GM23338 (cell line): ENCODE results near the gene ICAM5. TPM values are rescaled to one million over a fixed set of nuclear protein-coding genes. Genes with fewer than 3 reads are reported as not detected.

Experiments
- ATAC-seq: fragments of 200-7000 bp; cut with Tn5 transposase; 3 replicates; pipeline ENCODE4 v1.9.1; 2020
- DNase-seq: peaks from one replicate; pipeline ENCODE4 v3.0.0-alpha.2; 2015; ENCODE audit warnings: low spot score
- H2AFZ ChIP-seq: fragments of 200-600 bp; sonication (generic); 2 replicates; pipeline ENCODE4 v1.8.0; 2016; ENCODE audit warnings: antibody characterized with exemption, mild to moderate bottlenecking, moderate library complexity
- H3F3A ChIP-seq: fragments of 200-600 bp; sonication (generic); replicated peaks from 2 replicates; pipeline ENCODE4 v1.8.0; 2017; ENCODE audit warnings: antibody characterized with exemption, mixed run types, low read depth
- H3K27ac ChIP-seq: fragments of 200-600 bp; sonication (generic); 2 replicates; pipeline ENCODE4 v1.6.1; 2016; ENCODE audit warnings: low read depth
- H3K27me3 ChIP-seq: fragments of 200-600 bp; sonication (generic); 2 replicates; pipeline ENCODE4 v1.8.0; 2016; ENCODE audit warnings: mild to moderate bottlenecking, mixed run types, moderate library complexity; ENCODE audit not compliant: insufficient read depth
- H3K36me3 ChIP-seq: fragments of 200-600 bp; sonication (generic); 2 replicates; pipeline ENCODE4 v1.8.0; 2016; ENCODE audit warnings: mild to moderate bottlenecking; ENCODE audit not compliant: insufficient read depth
- H3K4me1 ChIP-seq: fragments of 200-600 bp; sonication (generic); 2 replicates; pipeline ENCODE4 v1.8.0; 2016; ENCODE audit warnings: mild to moderate bottlenecking, moderate library complexity; ENCODE audit not compliant: insufficient read depth
- H3K4me2 ChIP-seq: fragments of 200-600 bp; sonication (generic); 2 replicates; pipeline ENCODE4 v1.7.1; 2017; ENCODE audit warnings: mixed run types
- H3K4me3 ChIP-seq: fragments of 200-600 bp; sonication (generic); 2 replicates; pipeline ENCODE4 v1.6.1; 2016; ENCODE audit warnings: mixed run types
- H3K79me2 ChIP-seq: fragments of 200-600 bp; sonication (generic); replicated peaks from 2 replicates; pipeline ENCODE4 v1.8.0; 2017; ENCODE audit warnings: mild to moderate bottlenecking; ENCODE audit not compliant: insufficient read depth
- H3K9me2 ChIP-seq: fragments of 200-600 bp; sonication (generic); 2 replicates; pipeline ENCODE4 v1.8.0; 2017; ENCODE audit not compliant: insufficient read depth
- H4K20me1 ChIP-seq: fragments of 200-600 bp; sonication (generic); replicated peaks from 2 replicates; pipeline ENCODE4 v1.8.0; 2017; ENCODE audit warnings: mild to moderate bottlenecking; ENCODE audit not compliant: insufficient read depth
- H3K27ac Mint-ChIP-seq: 2 replicates; pipeline ENCODE4 v1.8.0; 2020; ENCODE audit warnings: inconsistent platforms, mild to moderate bottlenecking, moderate library complexity, mixed read lengths
- H3K27me3 Mint-ChIP-seq: 3 replicates; pipeline ENCODE4 v1.8.0; 2022; ENCODE audit warnings: low read depth, mild to moderate bottlenecking, moderate library complexity, mixed read lengths, inconsistent platforms; ENCODE audit not compliant: insufficient read depth, poor library complexity
- H3K36me3 Mint-ChIP-seq: 3 replicates; pipeline ENCODE4 v1.8.0; 2021; ENCODE audit warnings: low read depth, mild to moderate bottlenecking, inconsistent platforms, moderate library complexity, mixed read lengths
- H3K4me1 Mint-ChIP-seq: 3 replicates; pipeline ENCODE4 v1.8.0; 2020; ENCODE audit warnings: mild to moderate bottlenecking, inconsistent platforms, mixed read lengths
- H3K4me3 Mint-ChIP-seq: 3 replicates; pipeline ENCODE4 v1.8.0; 2021; ENCODE audit warnings: moderate library complexity, mild to moderate bottlenecking, inconsistent platforms, mixed read lengths
- H3K9me3 Mint-ChIP-seq: 3 replicates; pipeline ENCODE4 v1.8.0; 2020; ENCODE audit warnings: moderate library complexity, mild to moderate bottlenecking, inconsistent platforms, mixed read lengths
- CREB1 ChIP-seq: fragments of 250-450 bp; sonication (Bioruptor Pico); IDR thresholded peaks from 2 replicates; pipeline ENCODE4 v1.5.0; 2020; ENCODE audit warnings: low read depth, mild to moderate bottlenecking, moderate library complexity
- CTCF ChIP-seq, 2 experiments: fragments of 200-600 bp in 1 of 2; sonication (generic) in 1 of 2; conservative IDR thresholded peaks; 2 replicates each; pipeline versions ENCODE4 v1.5.1 to v1.6.1; 2016 to 2017; ENCODE audit warnings: antibody characterized with exemption in 2 of 2, low read depth in 2 of 2, mild to moderate bottlenecking in 2 of 2, moderate library complexity in 1 of 2
- ETS1 ChIP-seq: IDR thresholded peaks from 2 replicates; pipeline ENCODE4 v1.6.1; 2016; ENCODE audit warnings: antibody characterized with exemption
- EZH2 ChIP-seq: fragments of 200-600 bp; sonication (generic); IDR thresholded peaks from one replicate; pipeline ENCODE4 v1.8.0; 2017; ENCODE audit warnings: antibody characterized with exemption, mild to moderate bottlenecking, low read depth; ENCODE audit not compliant: unreplicated experiment
- EZH2phosphoT487 ChIP-seq: fragments of 200-600 bp; sonication (generic); IDR thresholded peaks from one replicate; pipeline ENCODE4 v1.8.1; 2018; ENCODE audit warnings: antibody characterized with exemption; ENCODE audit not compliant: unreplicated experiment
- JUNB ChIP-seq: IDR thresholded peaks from one replicate; pipeline ENCODE4 v1.6.1; 2016; ENCODE audit warnings: antibody characterized with exemption; ENCODE audit not compliant: unreplicated experiment
- NANOG ChIP-seq: IDR thresholded peaks from 2 replicates; pipeline ENCODE4 v1.6.1; 2016; ENCODE audit warnings: antibody characterized with exemption, borderline replicate concordance
- POLR2AphosphoS5 ChIP-seq: IDR thresholded peaks from 2 replicates; pipeline ENCODE4 v1.6.1; 2016; ENCODE audit warnings: antibody characterized with exemption, low read depth
- STAT1 ChIP-seq: IDR thresholded peaks from one replicate; pipeline ENCODE4 v1.6.1; 2016; ENCODE audit warnings: antibody characterized with exemption; ENCODE audit not compliant: unreplicated experiment
- ZNF114 ChIP-seq: fragments of 250-450 bp; sonication (Bioruptor Pico); IDR thresholded peaks from 2 replicates; pipeline ENCODE4 v1.5.0; 2020; ENCODE audit warnings: mild to moderate bottlenecking, moderate library complexity
- ZNF331 ChIP-seq: fragments of 250-450 bp; sonication (Bioruptor Pico); IDR thresholded peaks from 2 replicates; pipeline ENCODE4 v1.5.0; 2020; ENCODE audit warnings: low read depth, mild to moderate bottlenecking, moderate library complexity
- ZNF462 ChIP-seq: fragments of 250-450 bp; sonication (Bioruptor Pico); IDR thresholded peaks from 2 replicates; pipeline ENCODE4 v1.5.0; 2020; ENCODE audit warnings: mild to moderate bottlenecking, moderate library complexity
- polyA plus RNA-seq: library from polyadenylated mRNA; unstranded; fragments of >200 nt; fragmentation: Nextera tagmentation; extraction: Ambion mirVana; gene quantifications from 2 replicates; pipeline ENCODE4 v1.2.1, GENCODE V29; 2016
- total RNA-seq: library from RNA; depleted of rRNA; stranded (reverse); fragments of >200 nt; shearing (Covaris generic); gene quantifications from 2 replicates; pipeline ENCODE4 v1.2.3, GENCODE V29; 2014
- TF ChIP-seq, protein P1 (sequence below): IDR thresholded peaks from one replicate; pipeline ENCODE4 v1.6.1; 2018; ENCODE audit warnings: antibody characterized with exemption; ENCODE audit not compliant: unreplicated experiment

The ICAM5 gene
- total and polyA plus RNA-seq, 2 experiments from 2014 or later: 0.47 to 4.6 TPM

- Histone ChIP-seq H3K4me2 (no peak overlapping the region), H3K36me3 (no peaks in the 10 kb centered on the region), H3K27me3 (peaks cover under 1% of the 10 kb centered on the region; the same call in 1 of the 2 replicates), H4K20me1 (peaks cover 6% of the 10 kb centered on the region; the same call in 1 of the 2 replicates), H3K27ac (no peak overlapping the region), H3K79me2 (no peaks in the 10 kb centered on the region), H2AFZ (no peak overlapping the region), H3K4me3 (no peak overlapping the region), H3K4me1 (no peaks in the 10 kb centered on the region), H3K9me2 (no peaks in the 10 kb centered on the region), H3F3A (no peaks in the 10 kb centered on the region)
- DNase-seq (no peak), ATAC-seq (no peak)
- TF ChIP-seq, protein P1, sequence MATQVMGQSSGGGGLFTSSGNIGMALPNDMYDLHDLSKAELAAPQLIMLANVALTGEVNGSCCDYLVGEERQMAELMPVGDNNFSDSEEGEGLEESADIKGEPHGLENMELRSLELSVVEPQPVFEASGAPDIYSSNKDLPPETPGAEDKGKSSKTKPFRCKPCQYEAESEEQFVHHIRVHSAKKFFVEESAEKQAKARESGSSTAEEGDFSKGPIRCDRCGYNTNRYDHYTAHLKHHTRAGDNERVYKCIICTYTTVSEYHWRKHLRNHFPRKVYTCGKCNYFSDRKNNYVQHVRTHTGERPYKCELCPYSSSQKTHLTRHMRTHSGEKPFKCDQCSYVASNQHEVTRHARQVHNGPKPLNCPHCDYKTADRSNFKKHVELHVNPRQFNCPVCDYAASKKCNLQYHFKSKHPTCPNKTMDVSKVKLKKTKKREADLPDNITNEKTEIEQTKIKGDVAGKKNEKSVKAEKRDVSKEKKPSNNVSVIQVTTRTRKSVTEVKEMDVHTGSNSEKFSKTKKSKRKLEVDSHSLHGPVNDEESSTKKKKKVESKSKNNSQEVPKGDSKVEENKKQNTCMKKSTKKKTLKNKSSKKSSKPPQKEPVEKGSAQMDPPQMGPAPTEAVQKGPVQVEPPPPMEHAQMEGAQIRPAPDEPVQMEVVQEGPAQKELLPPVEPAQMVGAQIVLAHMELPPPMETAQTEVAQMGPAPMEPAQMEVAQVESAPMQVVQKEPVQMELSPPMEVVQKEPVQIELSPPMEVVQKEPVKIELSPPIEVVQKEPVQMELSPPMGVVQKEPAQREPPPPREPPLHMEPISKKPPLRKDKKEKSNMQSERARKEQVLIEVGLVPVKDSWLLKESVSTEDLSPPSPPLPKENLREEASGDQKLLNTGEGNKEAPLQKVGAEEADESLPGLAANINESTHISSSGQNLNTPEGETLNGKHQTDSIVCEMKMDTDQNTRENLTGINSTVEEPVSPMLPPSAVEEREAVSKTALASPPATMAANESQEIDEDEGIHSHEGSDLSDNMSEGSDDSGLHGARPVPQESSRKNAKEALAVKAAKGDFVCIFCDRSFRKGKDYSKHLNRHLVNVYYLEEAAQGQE: no peak
- TF ChIP-seq CREB1: no peak
- TF ChIP-seq CTCF (conservative IDR thresholded peaks at IDR 0.05; ENCODE audit: low read depth in 2 of 2): no peak
- no peak for TF ChIP-seq STAT1
- TF ChIP-seq EZH2phosphoT487: no peak
- TF ChIP-seq ZNF462 (CRISPR knock-in tag): no peak
- no peak for TF ChIP-seq EZH2
- no peak for TF ChIP-seq ZNF114
- TF ChIP-seq POLR2AphosphoS5: no peak
- TF ChIP-seq JUNB: no peak
- no peak for TF ChIP-seq ZNF331
- no peak for TF ChIP-seq NANOG
- no peak for TF ChIP-seq ETS1
- Mint-ChIP-seq H3K9me3 (no peaks in the 10 kb centered on the region), H3K4me1 (0 out of 3 replicates have a peak, but pooled peaks cover under 1% of the 10 kb centered on the region), H3K27me3 (peaks cover 5% of the 10 kb centered on the region), H3K4me3 (no peak overlapping the region), H3K27ac (no peak overlapping the region), H3K36me3 (peaks cover 4% of the 10 kb centered on the region; the same call in 1 of the 3 replicates)
Observed at GRCh38 chr19:10277795-10278589, 11.8 kb upstream of the ICAM5 start.
